OCI-LY1 (cell line): Measurements from ENCODE around the gene RPS21.

Experiments
- CTCF ChIP-seq: fragments of 200-600 bp; sonication (generic), shearing (Covaris generic); IDR thresholded peaks from 2 replicates; pipeline ENCODE4 v1.5.1; 2017; ENCODE audit warnings: mild to moderate bottlenecking, antibody characterized with exemption, low read length, moderate library complexity, mixed read lengths
- EZH2 ChIP-seq: fragments of 200-600 bp; sonication (generic), shearing (Covaris generic); IDR thresholded peaks from 2 replicates; pipeline ENCODE4 v1.8.0; 2017; ENCODE audit warnings: borderline replicate concordance, mixed run types, mild to moderate bottlenecking, antibody characterized with exemption, low read length, moderate library complexity, mixed read lengths

- TF ChIP-seq CTCF (no peak), EZH2 (no peak)
These were observed 17.1 kb upstream of the RPS21 start for GRCh38 chr20:62369815-62370114.
